HL-60 (cell line): ENCODE results near the gene ASIC1.

ENCODE experiments used
- CTCF ChIP-seq: IDR thresholded peaks from one replicate; pipeline ENCODE4 v1.5.1; 2011; ENCODE audit warnings: low read length, control low read depth, inconsistent platforms; ENCODE audit not compliant: insufficient read depth
- GABPA ChIP-seq: IDR thresholded peaks from 2 replicates; pipeline ENCODE4 v1.6.1; 2012; ENCODE audit warnings: low read depth
- TF ChIP-seq, protein P1 (sequence below): IDR thresholded peaks from 2 replicates; pipeline ENCODE4 v1.6.1; 2012; ENCODE audit warnings: low read depth; ENCODE audit not compliant: insufficient replicate concordance

DNA sequence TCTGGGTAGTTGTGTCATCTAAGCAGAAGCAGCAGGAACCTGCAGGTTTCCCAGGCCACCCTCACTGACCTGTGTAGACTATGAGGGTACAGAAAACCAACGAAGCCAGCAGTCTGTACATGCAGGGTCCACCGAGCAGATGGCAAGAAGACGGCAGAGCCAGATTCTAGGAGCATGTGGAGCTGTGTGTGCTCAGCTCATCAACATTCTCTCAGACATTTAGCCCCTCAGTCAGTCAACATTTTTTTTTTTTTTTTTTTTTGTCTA lies 7.3 kb upstream of the ASIC1 start:
- TF ChIP-seq CTCF (no peak), GABPA (no peak)
- TF ChIP-seq, protein P1, sequence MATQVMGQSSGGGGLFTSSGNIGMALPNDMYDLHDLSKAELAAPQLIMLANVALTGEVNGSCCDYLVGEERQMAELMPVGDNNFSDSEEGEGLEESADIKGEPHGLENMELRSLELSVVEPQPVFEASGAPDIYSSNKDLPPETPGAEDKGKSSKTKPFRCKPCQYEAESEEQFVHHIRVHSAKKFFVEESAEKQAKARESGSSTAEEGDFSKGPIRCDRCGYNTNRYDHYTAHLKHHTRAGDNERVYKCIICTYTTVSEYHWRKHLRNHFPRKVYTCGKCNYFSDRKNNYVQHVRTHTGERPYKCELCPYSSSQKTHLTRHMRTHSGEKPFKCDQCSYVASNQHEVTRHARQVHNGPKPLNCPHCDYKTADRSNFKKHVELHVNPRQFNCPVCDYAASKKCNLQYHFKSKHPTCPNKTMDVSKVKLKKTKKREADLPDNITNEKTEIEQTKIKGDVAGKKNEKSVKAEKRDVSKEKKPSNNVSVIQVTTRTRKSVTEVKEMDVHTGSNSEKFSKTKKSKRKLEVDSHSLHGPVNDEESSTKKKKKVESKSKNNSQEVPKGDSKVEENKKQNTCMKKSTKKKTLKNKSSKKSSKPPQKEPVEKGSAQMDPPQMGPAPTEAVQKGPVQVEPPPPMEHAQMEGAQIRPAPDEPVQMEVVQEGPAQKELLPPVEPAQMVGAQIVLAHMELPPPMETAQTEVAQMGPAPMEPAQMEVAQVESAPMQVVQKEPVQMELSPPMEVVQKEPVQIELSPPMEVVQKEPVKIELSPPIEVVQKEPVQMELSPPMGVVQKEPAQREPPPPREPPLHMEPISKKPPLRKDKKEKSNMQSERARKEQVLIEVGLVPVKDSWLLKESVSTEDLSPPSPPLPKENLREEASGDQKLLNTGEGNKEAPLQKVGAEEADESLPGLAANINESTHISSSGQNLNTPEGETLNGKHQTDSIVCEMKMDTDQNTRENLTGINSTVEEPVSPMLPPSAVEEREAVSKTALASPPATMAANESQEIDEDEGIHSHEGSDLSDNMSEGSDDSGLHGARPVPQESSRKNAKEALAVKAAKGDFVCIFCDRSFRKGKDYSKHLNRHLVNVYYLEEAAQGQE = no peak
